ENCODE data around the gene POLN.

POLN gene

DNA sequence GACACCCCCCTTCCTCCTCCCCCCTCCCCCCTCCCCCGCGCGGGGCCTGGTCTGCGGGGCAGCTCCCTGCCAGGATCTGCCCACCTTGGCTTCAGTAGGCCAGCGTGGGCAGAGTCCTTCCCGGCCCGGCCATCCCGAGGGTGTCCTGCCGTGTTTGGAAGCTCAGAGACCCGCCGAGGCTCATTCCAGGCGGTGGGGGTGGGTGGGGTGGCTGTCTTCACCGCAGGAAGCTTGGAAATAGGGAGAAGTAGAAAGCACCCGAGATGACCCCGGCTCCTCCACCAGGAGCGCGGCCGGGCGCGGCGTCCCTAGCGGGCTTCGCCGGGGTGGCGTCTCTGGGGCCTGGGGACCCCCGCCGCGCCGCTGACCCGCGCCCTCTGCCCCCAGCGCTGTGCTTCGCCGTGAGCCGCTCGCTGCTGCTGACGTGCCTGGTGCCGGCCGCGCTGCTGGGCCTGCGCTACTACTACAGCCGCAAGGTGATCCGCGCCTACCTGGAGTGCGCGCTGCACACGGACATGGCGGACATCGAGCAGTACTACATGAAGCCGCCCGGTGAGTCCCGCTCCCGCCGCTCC, 181.2 kb downstream of the POLN start:
- no peak for DNase-seq

DNA sequence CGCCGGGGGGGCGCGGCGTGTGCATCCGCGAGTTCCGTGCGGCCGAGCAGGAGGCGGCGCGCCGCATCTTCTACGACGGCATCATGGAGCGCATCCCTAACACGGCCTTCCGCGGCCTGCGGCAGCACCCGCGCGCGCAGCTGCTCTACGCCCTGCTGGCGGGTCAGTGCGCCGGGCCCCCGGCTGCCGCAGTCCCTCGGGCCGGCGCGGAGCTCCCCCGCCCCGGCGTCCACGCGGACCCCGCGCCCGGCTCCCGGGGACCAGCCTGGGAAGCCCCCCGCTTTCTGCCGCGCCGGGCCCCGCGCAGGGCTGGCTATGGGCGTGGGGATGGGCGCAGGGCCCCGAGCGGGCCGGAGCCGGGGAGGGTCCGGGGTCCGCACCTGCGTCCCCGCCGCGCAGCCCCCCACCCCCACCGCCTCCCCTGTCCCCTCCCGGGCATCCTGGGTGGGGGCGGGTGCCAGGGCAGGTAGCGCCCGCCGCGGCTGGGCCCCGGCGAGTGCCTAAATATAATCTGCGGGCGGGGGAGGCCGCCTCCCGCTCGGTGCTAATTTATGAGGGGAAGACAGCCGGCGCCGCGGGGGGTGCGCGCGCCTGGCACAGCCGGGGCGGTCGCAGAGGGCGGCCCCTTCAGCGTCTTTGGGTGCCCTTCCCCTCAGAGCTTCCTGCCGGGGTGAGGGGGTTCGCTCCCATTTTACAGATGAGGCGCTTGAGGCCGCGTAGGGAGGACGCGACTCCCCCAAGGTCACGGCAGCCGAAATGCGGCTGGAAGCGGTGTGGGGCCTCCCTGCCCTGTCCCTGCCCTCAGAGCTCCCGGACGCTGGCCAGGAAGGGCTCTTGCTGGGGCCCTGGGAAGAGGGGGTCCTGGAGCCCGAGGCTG, 182.0 kb downstream of the POLN start:
- peak in 1 of 51 donors; percentile 19 for DNase-seq

DNA sequence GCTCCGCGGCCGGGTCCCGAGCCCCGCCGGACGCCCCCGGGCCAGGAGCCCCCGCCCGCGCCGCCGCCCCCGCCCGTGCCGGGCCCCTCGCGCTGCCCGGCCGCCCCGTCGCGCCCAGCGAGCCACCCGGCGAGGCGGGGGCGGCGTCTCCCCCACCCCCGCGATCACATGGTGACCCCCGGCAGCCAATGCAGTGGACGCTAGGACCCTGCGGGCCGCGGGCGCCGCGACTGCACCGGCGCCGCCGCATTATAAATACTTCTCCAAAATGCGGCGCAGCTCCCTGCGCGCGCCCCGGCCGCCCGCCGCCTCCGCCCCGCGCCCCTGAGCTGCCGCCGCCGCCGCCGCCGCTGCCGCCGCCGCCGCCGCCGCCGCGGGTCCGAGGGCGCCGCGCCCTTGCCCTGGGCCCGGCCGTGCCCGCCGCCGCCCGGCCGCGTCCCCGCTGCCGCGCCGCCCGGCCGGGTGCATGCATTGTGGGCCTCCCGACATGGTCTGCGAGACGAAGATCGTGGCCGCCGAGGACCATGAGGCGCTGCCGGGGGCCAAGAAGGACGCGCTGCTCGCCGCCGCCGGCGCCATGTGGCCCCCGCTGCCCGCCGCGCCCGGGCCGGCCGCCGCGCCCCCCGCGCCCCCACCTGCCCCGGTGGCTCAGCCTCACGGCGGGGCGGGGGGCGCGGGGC, 182.7 kb downstream of the POLN start, which contains the start of gene NAT8L:
Gene NAT8L (plus strand): TSS at position 282 of the 680 bp plus-strand sequence. CDS start 185 bp downstream, at position 467.
- DNase-seq, result peak in 44 of 51 donors; percentile 38 to 86 (median 68)

DNA sequence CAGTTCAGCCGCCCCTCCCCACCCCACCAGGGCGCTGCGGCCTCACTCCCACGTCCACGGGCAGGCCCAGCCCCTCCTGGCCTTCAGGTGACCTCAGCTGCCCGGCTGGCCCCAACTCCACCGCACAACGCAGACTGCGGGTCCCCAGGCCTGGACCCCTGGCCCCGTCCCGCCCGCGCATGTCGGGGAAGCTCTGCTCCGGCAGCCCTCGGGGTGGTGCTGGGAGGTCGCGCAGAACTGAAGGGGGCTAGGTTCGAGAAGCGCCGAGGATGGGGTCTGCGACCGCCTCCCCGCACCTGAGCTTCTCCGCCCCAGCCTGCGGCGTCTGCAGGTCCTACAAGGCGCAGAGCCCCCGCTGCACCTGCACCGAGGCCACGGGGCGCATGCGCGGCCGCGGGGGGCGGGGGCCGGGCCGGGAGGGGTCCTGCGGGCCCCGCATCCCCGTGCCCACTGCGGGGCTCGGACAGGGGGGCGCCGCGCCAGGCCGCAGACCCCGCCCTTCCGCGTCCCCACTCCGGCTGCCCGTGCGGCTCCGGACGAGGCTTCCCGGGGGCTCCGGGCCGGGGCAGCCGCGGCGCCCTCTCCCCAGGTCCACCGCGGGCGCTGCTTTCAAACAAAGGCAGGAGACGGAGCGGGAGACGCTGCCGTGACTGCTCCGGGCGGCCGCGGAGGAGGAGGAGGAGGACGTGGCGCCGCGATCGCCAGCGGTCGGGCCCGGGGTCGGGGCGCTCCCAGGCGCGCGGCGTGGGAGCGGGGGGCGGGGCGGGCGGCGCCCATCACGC, 183.5 kb downstream of the POLN start:
- DNase-seq, result peak in 19 of 51 donors; percentile 26 to 78 (median 51)

DNA sequence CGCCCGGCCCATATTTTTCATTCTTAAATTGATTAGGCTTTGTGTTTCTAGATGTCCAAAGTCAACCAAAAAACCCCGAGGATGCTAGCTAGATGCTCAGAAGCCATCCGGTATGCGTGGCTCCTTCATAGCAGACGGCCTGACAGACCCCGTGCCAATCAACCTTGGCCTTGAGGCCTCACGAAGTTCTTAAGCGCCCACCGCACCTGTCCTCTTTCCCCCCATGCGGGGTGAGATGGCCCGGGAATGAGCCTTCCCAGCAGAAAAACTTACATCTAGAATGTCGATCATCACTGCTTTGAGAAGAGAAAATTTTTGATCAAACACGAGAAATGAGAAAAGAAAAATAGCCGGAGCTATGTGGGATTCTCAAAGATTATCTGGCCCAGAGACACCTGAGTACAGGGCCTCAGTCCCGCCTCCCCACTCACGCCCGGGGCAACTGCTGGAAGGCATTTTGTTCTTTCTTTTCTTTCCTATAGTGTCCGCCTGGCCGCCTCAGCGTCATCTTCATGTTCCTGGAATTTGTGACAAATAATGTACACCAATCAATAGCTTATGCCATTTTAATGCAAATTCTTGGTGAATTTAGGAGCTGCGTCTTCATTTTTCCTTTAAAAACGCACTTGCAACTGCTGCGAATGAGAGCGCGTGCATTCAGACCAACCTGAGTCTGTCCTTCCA, 184.4 kb downstream of the POLN start:
- no peak for DNase-seq

- DNase-seq, result no peak
Measured at GRCh38 chr4:2054217-2054616, 187.7 kb downstream of the POLN start.

GRCh38 chr4:2051086-2051485, 190.8 kb downstream of the POLN start:
- no peak for DNase-seq

DNA sequence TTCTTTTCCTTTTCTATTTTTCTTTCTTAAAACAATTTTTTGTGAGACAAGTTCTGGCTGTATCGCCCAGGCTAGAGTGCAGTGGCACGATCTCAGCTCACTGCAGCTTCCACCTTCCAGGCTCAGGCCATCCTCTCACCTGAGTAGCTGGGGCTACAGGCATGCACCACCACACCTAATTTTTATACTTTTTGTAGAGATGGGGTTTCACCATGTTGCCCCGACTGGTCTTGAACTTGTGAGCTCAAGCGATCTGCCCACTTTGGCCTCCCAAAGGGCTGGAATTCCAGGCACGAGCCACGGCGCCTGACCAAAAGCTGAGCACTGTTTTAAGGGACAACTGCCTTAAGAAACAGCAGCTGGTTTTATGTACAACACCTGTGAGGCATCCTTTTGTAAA, 192.1 kb downstream of the POLN start:
- DNase-seq, result no peak

DNA sequence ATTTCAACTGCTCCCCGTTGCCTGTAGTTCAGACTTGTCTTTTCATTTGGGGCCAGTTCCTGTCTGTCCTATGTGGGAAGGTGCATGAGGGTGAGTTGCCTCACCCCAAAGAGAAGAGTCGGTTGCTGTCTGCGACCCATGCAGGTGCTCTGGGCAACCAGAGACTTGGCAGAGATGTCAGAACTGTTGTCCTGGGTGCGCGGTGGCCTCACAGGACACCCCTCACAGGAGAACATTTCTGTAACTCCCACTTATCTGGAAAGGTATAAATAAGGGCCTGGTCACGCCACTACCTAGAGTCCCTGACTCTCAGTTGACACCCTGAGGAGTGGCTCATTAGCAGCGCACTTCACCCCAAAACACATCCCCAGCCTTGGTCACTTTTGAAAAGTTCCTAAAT, 192.5 kb downstream of the POLN start:
- DNase-seq, result no peak

- no peak for DNase-seq
Measured at GRCh38 chr4:2048831-2049230, 193.1 kb downstream of the POLN start.

- DNase-seq, result no peak
Measured at GRCh38 chr4:2047781-2048581, 193.9 kb downstream of the POLN start.

DNA sequence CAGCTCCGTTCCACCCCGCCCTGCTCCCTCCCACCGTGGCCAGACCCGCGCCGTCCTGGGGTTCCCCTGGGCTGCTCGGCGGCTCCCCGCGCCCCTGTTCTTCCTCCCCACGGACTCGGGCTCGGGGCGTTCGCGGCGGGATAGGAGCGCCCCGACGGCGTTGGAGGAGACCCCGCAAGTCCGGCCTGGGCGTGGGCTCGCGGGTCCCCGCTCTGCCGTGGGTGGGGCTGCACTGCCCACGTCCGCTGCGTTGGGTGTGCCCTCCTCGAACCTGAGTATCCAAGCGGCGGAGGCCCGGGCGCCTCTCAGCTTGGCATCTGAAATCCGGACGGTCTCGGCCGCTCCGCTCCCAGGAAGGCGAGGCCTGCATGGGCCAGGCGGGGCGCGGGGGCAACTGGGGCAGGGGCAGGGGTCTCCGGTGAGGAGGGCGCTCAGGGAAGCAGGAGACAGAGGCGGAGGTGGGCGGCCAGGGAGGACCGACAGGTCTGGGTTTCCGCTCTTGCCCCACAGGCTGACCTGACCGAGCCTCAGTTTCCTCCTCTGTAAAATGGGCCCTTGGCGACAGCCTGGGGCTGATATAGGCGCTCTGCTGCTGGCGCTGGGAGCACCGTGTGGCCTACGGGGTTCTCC, 194.8 kb downstream of the POLN start:
- DNase-seq, result no peak

DNA sequence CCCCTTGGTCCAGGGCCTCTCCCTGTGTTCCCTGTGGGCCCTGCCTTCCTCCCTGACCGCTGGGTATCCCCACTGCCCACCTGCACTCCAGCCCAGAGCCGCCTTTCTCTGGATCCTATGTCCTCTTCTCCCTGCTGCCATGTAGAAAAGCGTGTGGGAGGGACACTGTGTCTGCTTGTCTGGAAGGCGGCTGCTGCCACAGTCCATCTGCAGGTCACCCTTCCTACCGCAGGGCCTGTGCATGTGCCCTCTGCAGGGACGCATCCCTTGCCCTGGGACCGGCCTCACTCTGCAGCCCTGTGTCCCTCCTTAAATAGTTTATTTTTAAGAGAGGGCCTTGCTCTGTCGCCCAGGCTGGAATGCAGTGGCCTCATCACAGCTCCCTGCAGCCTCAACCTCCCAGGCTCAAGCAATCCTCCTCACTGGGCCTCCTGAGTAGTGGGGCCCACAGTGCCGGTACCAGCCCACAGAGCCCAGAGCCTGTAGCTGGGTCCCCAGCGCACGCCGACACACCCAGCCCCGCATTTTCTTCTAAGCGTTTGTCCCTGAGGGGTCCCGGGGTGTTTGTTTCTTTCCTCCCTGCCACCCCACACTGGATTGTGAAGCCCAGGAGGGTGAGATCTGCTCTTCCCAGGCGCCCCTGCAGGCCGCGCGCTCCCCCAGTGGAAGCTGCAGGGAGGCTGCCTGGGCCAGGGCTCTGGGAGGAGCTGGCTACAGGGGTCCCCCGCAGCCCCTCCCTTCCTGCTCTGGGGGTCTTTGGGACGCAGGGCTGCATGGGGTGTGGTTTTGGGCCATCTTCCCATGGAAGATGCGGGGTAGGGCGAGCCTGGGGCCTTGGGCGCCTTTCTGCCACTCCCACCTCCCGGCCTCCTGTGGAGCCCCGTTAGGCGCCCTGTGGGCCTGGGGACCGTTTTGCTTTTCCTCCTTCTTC, 195.6 kb downstream of the POLN start:
- no peak for DNase-seq

- no peak for DNase-seq
Measured at GRCh38 chr4:2045518-2045951, 196.4 kb downstream of the POLN start.

- no peak for DNase-seq
Measured at GRCh38 chr4:2044542-2045517, 197.1 kb downstream of the POLN start.

DNA sequence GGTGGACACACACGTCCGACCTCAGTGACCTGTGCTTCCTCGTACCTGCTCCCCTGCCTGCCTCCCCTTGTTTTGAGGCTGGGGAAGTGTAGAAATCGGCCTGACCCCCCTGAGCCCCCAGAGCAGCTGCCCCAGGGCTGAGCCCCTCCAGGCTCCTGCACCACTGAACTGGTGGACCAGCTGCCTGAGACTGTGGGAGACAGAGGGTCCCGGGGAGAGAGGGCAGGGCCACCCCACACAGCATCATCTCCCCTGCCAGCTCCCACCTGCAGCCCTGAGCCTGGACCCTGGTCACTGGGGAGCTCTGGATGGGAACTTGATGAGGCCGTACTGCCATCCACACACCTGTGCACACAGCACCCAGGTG, 197.8 kb downstream of the POLN start:
- no peak for DNase-seq
